H9 (cell line): ENCODE measurements around the gene HAND1. TPM values are rescaled to one million over a fixed set of nuclear protein-coding genes. Genes with fewer than 3 reads are reported as not detected.

Experiments used
- DNase-seq: peaks from one replicate; pipeline ENCODE4 v3.0.0-alpha.2; 2017
- H2AFZ ChIP-seq: one replicate; pipeline ENCODE4 v1.6.1; 2013; ENCODE audit warnings: mild to moderate bottlenecking, low read length, control low read depth, moderate library complexity
- H2AK5ac ChIP-seq: 2 replicates; pipeline ENCODE4 v1.6.1; 2013; ENCODE audit warnings: low read length, control low read depth, mixed read lengths; ENCODE audit not compliant: insufficient read length
- H2BK120ac ChIP-seq: one replicate; pipeline ENCODE4 v1.6.1; 2013; ENCODE audit warnings: low read depth, mild to moderate bottlenecking, low read length, control low read depth, inconsistent platforms; ENCODE audit not compliant: poor library complexity, severe bottlenecking
- H2BK12ac ChIP-seq: 2 replicates; pipeline ENCODE4 v1.6.1; 2013; ENCODE audit warnings: low read length, control low read depth, mixed read lengths, low read depth; ENCODE audit not compliant: insufficient read length
- H2BK15ac ChIP-seq: 2 replicates; pipeline ENCODE4 v1.6.1; 2013; ENCODE audit warnings: low read depth, low read length, control low read depth
- H2BK20ac ChIP-seq: one replicate; pipeline ENCODE4 v1.6.1; 2013; ENCODE audit warnings: low read depth, mild to moderate bottlenecking, low read length, control low read depth, inconsistent platforms; ENCODE audit not compliant: poor library complexity, severe bottlenecking
- H2BK5ac ChIP-seq: 2 replicates; pipeline ENCODE4 v1.6.1; 2013; ENCODE audit warnings: low read length, control low read depth, mixed read lengths; ENCODE audit not compliant: insufficient read length
- H3K14ac ChIP-seq: 2 replicates; pipeline ENCODE4 v1.6.1; 2013; ENCODE audit warnings: low read length, control low read depth; ENCODE audit not compliant: insufficient read depth
- H3K18ac ChIP-seq: 2 replicates; pipeline ENCODE4 v1.6.1; 2013; ENCODE audit warnings: low read depth, mild to moderate bottlenecking, mixed read lengths, low read length, control low read depth; ENCODE audit not compliant: insufficient read length
- H3K23ac ChIP-seq: 2 replicates; pipeline ENCODE4 v1.6.1; 2013; ENCODE audit warnings: low read length, control low read depth, mixed read lengths, low read depth; ENCODE audit not compliant: insufficient read length
- H3K23me2 ChIP-seq: 2 replicates; pipeline ENCODE4 v1.6.1; 2013; ENCODE audit warnings: low read depth, mild to moderate bottlenecking, mixed read lengths, low read length, control low read depth; ENCODE audit not compliant: insufficient read length, poor library complexity, severe bottlenecking
- H3K27ac ChIP-seq: 2 replicates; pipeline ENCODE4 v1.5.1; 2013; ENCODE audit warnings: low read length, control low read depth, mixed read lengths, low read depth; ENCODE audit not compliant: insufficient read length
- H3K27me3 ChIP-seq: 2 replicates; pipeline ENCODE4 v1.6.1; 2013; ENCODE audit warnings: low read length, control low read depth, inconsistent platforms; ENCODE audit not compliant: insufficient read depth
- H3K4ac ChIP-seq: 2 replicates; pipeline ENCODE4 v1.6.1; 2013; ENCODE audit warnings: low read depth, mild to moderate bottlenecking, control low read depth, inconsistent platforms, low read length, moderate library complexity
- H3K4me1 ChIP-seq: 2 replicates; pipeline ENCODE4 v1.6.1; 2013; ENCODE audit warnings: low read length, control low read depth, inconsistent platforms; ENCODE audit not compliant: insufficient read depth
- H3K4me2 ChIP-seq: 2 replicates; pipeline ENCODE4 v1.6.1; 2013; ENCODE audit warnings: low read length, control low read depth, mixed read lengths; ENCODE audit not compliant: insufficient read length, insufficient read depth
- H3K56ac ChIP-seq: 2 replicates; pipeline ENCODE4 v1.6.1; 2013; ENCODE audit warnings: low read depth, mild to moderate bottlenecking, mixed read lengths, low read length, control low read depth; ENCODE audit not compliant: insufficient read length
- H3K79me1 ChIP-seq: 2 replicates; pipeline ENCODE4 v1.6.1; 2013; ENCODE audit warnings: low read depth, mild to moderate bottlenecking, moderate library complexity, low read length, control low read depth, inconsistent platforms; ENCODE audit not compliant: insufficient read depth, poor library complexity, severe bottlenecking
- H3K79me2 ChIP-seq: 2 replicates; pipeline ENCODE4 v1.6.1; 2013; ENCODE audit warnings: low read length, control low read depth, inconsistent platforms; ENCODE audit not compliant: insufficient read depth
- H3K9ac ChIP-seq: 2 replicates; pipeline ENCODE4 v1.6.1; 2013; ENCODE audit warnings: low read length, control low read depth, mixed read lengths; ENCODE audit not compliant: insufficient read length; ENCODE audit errors: extremely low read depth
- H3K9me3 ChIP-seq: one replicate; pipeline ENCODE4 v1.6.1; 2013; ENCODE audit warnings: low read depth, low read length, inconsistent platforms; ENCODE audit not compliant: control insufficient read depth
- H3T11ph ChIP-seq: one replicate; pipeline ENCODE4 v1.6.1; 2013; ENCODE audit warnings: mild to moderate bottlenecking, low read length, control low read depth, inconsistent platforms
- H4K20me1 ChIP-seq: one replicate; pipeline ENCODE4 v1.6.1; 2013; ENCODE audit not compliant: control insufficient read depth, insufficient read length, insufficient read depth
- H4K5ac ChIP-seq: 2 replicates; pipeline ENCODE4 v1.6.1; 2013; ENCODE audit warnings: low read depth, mild to moderate bottlenecking, mixed read lengths, low read length, control low read depth; ENCODE audit not compliant: insufficient read length
- H4K8ac ChIP-seq: replicated peaks from 2 replicates; pipeline ENCODE4 v1.6.1; 2013; ENCODE audit warnings: low read length, control low read depth, mixed read lengths, low read depth; ENCODE audit not compliant: insufficient read length
- H4K91ac ChIP-seq: 2 replicates; pipeline ENCODE4 v1.6.1; 2013; ENCODE audit warnings: low read depth, mild to moderate bottlenecking, moderate library complexity, mixed read lengths, low read length, control low read depth; ENCODE audit not compliant: insufficient read length
- H3K27ac Mint-ChIP-seq, 3 experiments: 2 replicates in 2 of 3; 3 replicates in 1 of 3; pipeline ENCODE4 v1.8.0; 2020 to 2021; ENCODE audit warnings: mixed read lengths in 3 of 3, mild to moderate bottlenecking in 1 of 3, moderate library complexity in 1 of 3
- H3K27me3 Mint-ChIP-seq: 2 replicates; pipeline ENCODE4 v1.8.0; 2021; ENCODE audit warnings: low read depth, mild to moderate bottlenecking, moderate library complexity, mixed read lengths
- H3K36me3 Mint-ChIP-seq, 3 experiments: 2 replicates in 2 of 3; 3 replicates in 1 of 3; pipeline ENCODE4 v1.8.0; 2020 to 2021; ENCODE audit warnings: low read depth in 3 of 3, mixed read lengths in 3 of 3; ENCODE audit not compliant: insufficient read depth in 1 of 3
- H3K4me1 Mint-ChIP-seq, 2 experiments: 2 replicates each; pipeline ENCODE4 v1.8.0; 2020; ENCODE audit warnings: mixed read lengths in 2 of 2
- H3K4me3 Mint-ChIP-seq, 2 experiments: 2 replicates in 1 of 2; 3 replicates in 1 of 2; pipeline ENCODE4 v1.8.0; 2020 to 2021; ENCODE audit warnings: mild to moderate bottlenecking in 2 of 2, mixed read lengths in 2 of 2, moderate library complexity in 1 of 2
- H3K9me3 Mint-ChIP-seq, 2 experiments: 2 replicates in 1 of 2; 3 replicates in 1 of 2; pipeline ENCODE4 v1.8.0; 2020; ENCODE audit warnings: mild to moderate bottlenecking in 2 of 2, mixed read lengths in 2 of 2, moderate library complexity in 1 of 2
- CTCF ChIP-seq: fragments of 200-600 bp; sonication (generic); conservative IDR thresholded peaks from 3 replicates; pipeline ENCODE4 v1.8.0; 2021; ENCODE audit warnings: antibody characterized with exemption, mild to moderate bottlenecking
- WGBS: extraction: QIAGEN DNeasy Blood & Tissue Kit; methylation state at CpG from one replicate; pipeline ENCODE4 v1.1.7; 2013; ENCODE audit warnings: missing lambda C conversion rate, low lambda C conversion rate, mixed read lengths; ENCODE audit not compliant: insufficient read length; ENCODE audit errors: extremely low coverage; 5-methylcytosine and 5-hydroxymethylcytosine counted together
- total RNA-seq: library from RNA; stranded (reverse); gene quantifications from 2 replicates; pipeline ENCODE4 v1.2.1, GENCODE V29; 2021

Gene HAND1
- total RNA-seq, 1 experiment from 2014 or later, result not detected

GRCh38 chr5:154482528-154483449, 4.8 kb upstream of the HAND1 start:
- peaks cover 100% of the 10 kb centered on the region for H3K27me3 Mint-ChIP-seq

More at GRCh38 chr5:154482528-154483449, 4.8 kb upstream of the HAND1 start:
- H3K4me2 ChIP-seq, result peak overlapping the region; percentile 17
- H4K91ac ChIP-seq, result no peak overlapping the region
- H2BK12ac ChIP-seq, result no peak overlapping the region
- no peaks in the 10 kb centered on the region; the same call in none of the 2 replicates for H3K4me1 ChIP-seq
- H2BK15ac ChIP-seq, result no peak overlapping the region
- DNase-seq, result peak; percentile 44
- peaks cover 4% of the 10 kb centered on the region for H4K20me1 ChIP-seq
- H4K8ac ChIP-seq, result no peak overlapping the region
- Mint-ChIP-seq H3K4me1 (peaks cover 59 to 77% of the 10 kb centered on the region in 2 experiments), H3K4me3 (peak overlapping the region in 1 of 2 experiments; percentile 72; a peak in 3 of 5 replicates), H3K9me3 (peaks cover 0 to 2% of the 10 kb centered on the region in 2 experiments; a peak in 3 of 5 replicates), H3K36me3 (peaks cover 0 to 3% (median 0%) of the 10 kb centered on the region in 3 experiments; a peak in 1 of 7 replicates), H3K27ac (no peak overlapping the region)
- H3T11ph ChIP-seq, result no peak overlapping the region
- H2BK120ac ChIP-seq, result no peak overlapping the region
- H3K23ac ChIP-seq, result no peak overlapping the region
- WGBS, result no CpG with 5 or more reads among the region's 49 CpGs
- TF ChIP-seq CTCF, result no peak
- H3K27me3 ChIP-seq, result peaks cover 94% of the 10 kb centered on the region
- H2BK20ac ChIP-seq, result no peak overlapping the region
- no peak overlapping the region for H3K18ac ChIP-seq
- no peak overlapping the region for H2AK5ac ChIP-seq
- no peak overlapping the region for H3K14ac ChIP-seq
- no peaks in the 10 kb centered on the region for H3K79me1 ChIP-seq
- H3K27ac ChIP-seq, result no peak overlapping the region
- no peak overlapping the region for H3K9ac ChIP-seq
- peaks cover 10% of the 10 kb centered on the region for H3K23me2 ChIP-seq
- no peak overlapping the region for H3K4ac ChIP-seq
- H3K56ac ChIP-seq, result no peak overlapping the region
- no peak overlapping the region for H2BK5ac ChIP-seq
- no peak overlapping the region for H2AFZ ChIP-seq
- no peaks in the 10 kb centered on the region for H3K9me3 ChIP-seq
- no peak overlapping the region for H4K5ac ChIP-seq
- H3K79me2 ChIP-seq, result no peaks in the 10 kb centered on the region
